Metanephros (tissue), 1 donor: Measurements from ENCODE around the gene FYN. TPM values are rescaled to one million over a fixed set of nuclear protein-coding genes. Genes with fewer than 3 reads are reported as not detected.

Experiments
- total RNA-seq: library from RNA; depleted of rRNA; stranded (reverse); fragments of >200 nt; gene quantifications from one replicate; pipeline ENCODE4 v1.2.3, GENCODE V29; 2014

Gene FYN
- total RNA-seq: 137 TPM

GRCh38 chr6:111873178-111874024 is at the start of gene FYN:
TSS of gene FYN (minus strand) at chr6:111873452. CDS start at chr6:111720051, 153,401 bp downstream.

Other genes with a start within 250 kb of the FYN start
- 1.1 TPM for gene CCN6, start 180.7 kb upstream of the FYN start, total RNA-seq
- gene TUBE1, start 214.0 kb upstream of the FYN start, total RNA-seq: 38.4 TPM
- 17.9 TPM for gene FAM229B, start 214.1 kb upstream of the FYN start, total RNA-seq